Loucy (cell line): ENCODE measurements around the gene POLR2J2.
"Not testable (repeated sequence)": the region's sequence is repeated elsewhere in the genome, so short reads cannot be mapped to it uniquely, and the experiment has no call there.

Experiments used
- CTCF ChIP-seq: fragments of 200-600 bp; sonication (generic); conservative IDR thresholded peaks from 2 replicates; pipeline ENCODE4 v1.5.1; 2014; ENCODE audit warnings: mild to moderate bottlenecking, antibody characterized with exemption, low read length
- EZH2phosphoT487 ChIP-seq: fragments of 200-600 bp; IDR thresholded peaks from 2 replicates; pipeline ENCODE4 v1.6.1; 2018; ENCODE audit warnings: antibody characterized with exemption, mild to moderate bottlenecking, moderate library complexity, borderline replicate concordance

GRCh38 chr7:102643404-102643803, 28.1 kb downstream of the POLR2J2 start:
- TF ChIP-seq EZH2phosphoT487, CTCF: not testable (repeated sequence)
